PC-3 (cell line): ENCODE data around the gene XPC.

Source experiments
- CTCF ChIP-seq: fragments of 300-600 bp; sonication (generic); conservative IDR thresholded peaks from 2 replicates; pipeline ENCODE4 v1.5.1; 2017; ENCODE audit warnings: antibody characterized with exemption, low read depth, mild to moderate bottlenecking, low read length
- EZH2phosphoT487 ChIP-seq: fragments of 300-600 bp; sonication (generic); IDR thresholded peaks from 2 replicates; pipeline ENCODE4 v1.6.1; 2018; ENCODE audit warnings: mild to moderate bottlenecking, antibody characterized with exemption, low read length, borderline replicate concordance

- TF ChIP-seq CTCF (no peak), EZH2phosphoT487 (no peak)
These were observed 30.1 kb downstream of the XPC start for GRCh38 chr3:14148041-14148985.
